ENCODE results near the gene CHST9. TPM values are rescaled to one million over a fixed set of nuclear protein-coding genes. Genes with fewer than 3 reads are reported as not detected.

Gene CHST9
- total RNA-seq, 1 experiment from 2014 or later: 3.5 TPM

DNA sequence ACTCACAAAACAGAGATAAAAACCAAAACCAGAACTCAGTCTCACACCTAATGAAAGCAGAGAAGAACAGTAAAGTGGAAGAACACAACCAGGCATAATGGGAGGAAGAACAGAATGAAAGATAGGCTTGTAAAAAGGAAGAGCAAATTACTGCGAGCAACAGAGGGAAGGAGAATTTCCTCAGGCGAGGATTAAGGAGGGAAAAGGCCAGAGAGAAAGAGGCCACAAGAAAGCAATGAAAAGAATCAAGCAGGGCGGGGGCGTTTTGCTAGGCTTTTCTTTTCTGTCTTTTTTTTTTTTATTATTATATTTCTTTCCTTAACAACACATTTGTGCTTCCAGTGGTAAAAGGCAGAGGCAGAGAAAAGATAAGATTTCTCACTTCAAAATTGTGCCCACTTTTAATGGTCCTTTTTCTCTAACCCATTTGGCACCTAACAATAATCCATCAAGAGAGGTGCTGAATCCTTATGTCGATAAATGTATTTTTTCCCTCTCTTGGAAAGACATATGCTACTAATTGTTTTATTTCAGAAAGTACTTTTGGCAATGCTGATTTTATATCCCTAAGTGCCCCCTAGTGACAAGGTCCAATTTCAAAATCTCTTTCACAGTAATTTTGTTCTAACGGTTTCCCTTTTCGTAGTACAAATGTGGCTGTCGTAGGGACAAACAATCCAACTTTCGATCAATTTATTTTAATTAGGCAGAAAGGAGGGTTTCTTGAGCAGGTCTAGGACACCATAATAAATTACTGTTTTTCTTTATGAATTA lies 180.9 kb downstream of the CHST9 start:
- no peak overlapping the region for H3K18ac ChIP-seq (ENCODE audit: insufficient read length, low read depth, low read length)
- no peaks in the 10 kb centered on the region for H3K79me1 ChIP-seq (ENCODE audit: insufficient read depth, low read depth, low read length, poor library complexity, severe bottlenecking)
- no peak overlapping the region for H3K56ac ChIP-seq (ENCODE audit: insufficient read length, low read depth, low read length)
- DNase-seq: no peak
- no peaks in the 10 kb centered on the region for H3K27me3 ChIP-seq (ENCODE audit: insufficient read depth, low read length)
- H3K79me2 ChIP-seq (ENCODE audit: insufficient read depth, low read length): no peaks in the 10 kb centered on the region
- no peak overlapping the region for H4K8ac ChIP-seq (replicated peaks; ENCODE audit: insufficient read length, low read depth, low read length)
- no peaks in the 10 kb centered on the region for H3K36me3 Mint-ChIP-seq (ENCODE audit: insufficient read depth in 1 of 3, low read depth in 3 of 3)
- H2AK5ac ChIP-seq (ENCODE audit: insufficient read length, low read length): no peak overlapping the region
- no peaks in the 10 kb centered on the region for H4K20me1 ChIP-seq (ENCODE audit: control insufficient read depth, insufficient read depth, insufficient read length)
- H3K4me3 Mint-ChIP-seq: no peak overlapping the region
- no peak overlapping the region for H2BK5ac ChIP-seq (ENCODE audit: insufficient read length, low read length)
- no peaks in the 10 kb centered on the region for H3K27me3 Mint-ChIP-seq (ENCODE audit: low read depth)
- H3K4me1 ChIP-seq (ENCODE audit: insufficient read depth, low read length): no peaks in the 10 kb centered on the region; the same call in 1 of the 2 replicates
- peak; percentile 45; the same call in 1 of the 3 replicates for TF ChIP-seq CTCF (conservative IDR thresholded peaks at IDR 0.05)
- no peak overlapping the region for H2BK15ac ChIP-seq (ENCODE audit: low read depth, low read length)
- no peak overlapping the region for H2AFZ ChIP-seq (ENCODE audit: low read length)
- H3T11ph ChIP-seq (ENCODE audit: low read length): no peak overlapping the region
- no peak overlapping the region for H3K23ac ChIP-seq (ENCODE audit: insufficient read length, low read depth, low read length)
- no peak overlapping the region for H2BK12ac ChIP-seq (ENCODE audit: insufficient read length, low read depth, low read length)
- no peak overlapping the region for H3K14ac ChIP-seq (ENCODE audit: insufficient read depth, low read length)
- H3K27ac Mint-ChIP-seq: peak overlapping the region in 2 of 3 experiments; percentile 41 to 56; a peak in 2 of 7 replicates
- no peaks in the 10 kb centered on the region for H3K23me2 ChIP-seq (ENCODE audit: insufficient read length, low read depth, low read length, poor library complexity, severe bottlenecking)
- H3K9me3 Mint-ChIP-seq: no peaks in the 10 kb centered on the region
- no peak overlapping the region for H2BK120ac ChIP-seq (ENCODE audit: low read depth, low read length, poor library complexity, severe bottlenecking)
- no peak overlapping the region for H4K5ac ChIP-seq (ENCODE audit: insufficient read length, low read depth, low read length)
- no CpG with 5 or more reads among the region's 9 CpGs for WGBS (ENCODE audit: extremely low coverage, insufficient read length, low lambda C conversion rate)
- H4K91ac ChIP-seq (ENCODE audit: insufficient read length, low read depth, low read length): no peak overlapping the region
- H2BK20ac ChIP-seq (ENCODE audit: low read depth, low read length, poor library complexity, severe bottlenecking): no peak overlapping the region
- no peak overlapping the region for H3K4me2 ChIP-seq (ENCODE audit: insufficient read depth, insufficient read length, low read length)
- no peak overlapping the region for H3K27ac ChIP-seq (ENCODE audit: insufficient read length, low read depth, low read length)
- H3K4ac ChIP-seq (ENCODE audit: low read depth, low read length): no peak overlapping the region
- peaks cover 11 to 13% of the 10 kb centered on the region in 2 experiments for H3K4me1 Mint-ChIP-seq
- H3K9ac ChIP-seq (ENCODE audit: extremely low read depth, insufficient read length, low read length): no peak overlapping the region
- H3K9me3 ChIP-seq (ENCODE audit: control insufficient read depth, low read depth, low read length): no peaks in the 10 kb centered on the region

Measured in H9 (cell line).